ENCODE measurements around the gene CCN2.
"Not testable (repeated sequence)": the region's sequence is repeated elsewhere in the genome, so short reads cannot be mapped to it uniquely, and the experiment has no call there.

CCN2 gene

GRCh38 chr6:131908787-131909186 lies 42.4 kb downstream of the CCN2 start:
- DNase-seq = not testable (repeated sequence)

- not testable (repeated sequence) for DNase-seq
These were observed 47.4 kb downstream of the CCN2 start for GRCh38 chr6:131903734-131904133.

- not testable (repeated sequence) for DNase-seq
These were observed 49.8 kb downstream of the CCN2 start for GRCh38 chr6:131901326-131901873.

- no peak for DNase-seq
These were observed 50.9 kb downstream of the CCN2 start for GRCh38 chr6:131900231-131900630.

GRCh38 chr6:131898718-131899117 lies 52.5 kb downstream of the CCN2 start:
- no peak for DNase-seq
